OCI-LY1 (cell line): ENCODE data around the gene EVC2.

ENCODE experiments used
- EZH2 ChIP-seq: fragments of 200-600 bp; sonication (generic), shearing (Covaris generic); IDR thresholded peaks from 2 replicates; pipeline ENCODE4 v1.8.0; 2017; ENCODE audit warnings: borderline replicate concordance, mixed run types, mild to moderate bottlenecking, antibody characterized with exemption, low read length, moderate library complexity, mixed read lengths
- TF ChIP-seq, protein P1 (sequence below): fragments of 200-600 bp; sonication (generic), shearing (Covaris generic); IDR thresholded peaks from 2 replicates; pipeline ENCODE4 v1.5.1; 2017; ENCODE audit warnings: mild to moderate bottlenecking, antibody characterized with exemption, low read length, moderate library complexity, mixed read lengths

DNA sequence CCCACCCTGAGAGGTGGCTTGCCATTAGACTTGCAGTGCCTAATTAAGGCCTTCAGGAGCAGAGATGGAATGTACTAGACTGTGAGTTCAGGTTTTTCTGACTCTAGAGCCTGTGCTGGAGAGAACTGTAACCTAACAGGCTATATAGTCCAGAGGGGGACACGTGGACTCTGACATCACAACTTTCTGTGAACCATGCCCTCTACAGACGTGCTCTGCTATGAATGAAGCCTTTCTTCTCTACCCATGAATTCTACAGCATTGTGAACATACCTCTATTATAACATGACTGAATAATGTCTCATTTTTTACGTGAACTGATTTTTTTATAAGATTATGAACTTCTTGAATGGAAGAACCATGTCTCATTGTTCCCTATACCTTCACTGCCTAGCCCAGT, 68.8 kb downstream of the EVC2 start:
- TF ChIP-seq, protein P1, sequence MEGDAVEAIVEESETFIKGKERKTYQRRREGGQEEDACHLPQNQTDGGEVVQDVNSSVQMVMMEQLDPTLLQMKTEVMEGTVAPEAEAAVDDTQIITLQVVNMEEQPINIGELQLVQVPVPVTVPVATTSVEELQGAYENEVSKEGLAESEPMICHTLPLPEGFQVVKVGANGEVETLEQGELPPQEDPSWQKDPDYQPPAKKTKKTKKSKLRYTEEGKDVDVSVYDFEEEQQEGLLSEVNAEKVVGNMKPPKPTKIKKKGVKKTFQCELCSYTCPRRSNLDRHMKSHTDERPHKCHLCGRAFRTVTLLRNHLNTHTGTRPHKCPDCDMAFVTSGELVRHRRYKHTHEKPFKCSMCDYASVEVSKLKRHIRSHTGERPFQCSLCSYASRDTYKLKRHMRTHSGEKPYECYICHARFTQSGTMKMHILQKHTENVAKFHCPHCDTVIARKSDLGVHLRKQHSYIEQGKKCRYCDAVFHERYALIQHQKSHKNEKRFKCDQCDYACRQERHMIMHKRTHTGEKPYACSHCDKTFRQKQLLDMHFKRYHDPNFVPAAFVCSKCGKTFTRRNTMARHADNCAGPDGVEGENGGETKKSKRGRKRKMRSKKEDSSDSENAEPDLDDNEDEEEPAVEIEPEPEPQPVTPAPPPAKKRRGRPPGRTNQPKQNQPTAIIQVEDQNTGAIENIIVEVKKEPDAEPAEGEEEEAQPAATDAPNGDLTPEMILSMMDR = no peak
- no peak for TF ChIP-seq EZH2
